SK-N-SH (cell line): ENCODE results near the gene ESPL1. TPM values are rescaled to one million over a fixed set of nuclear protein-coding genes. Genes with fewer than 3 reads are reported as not detected.
"Not testable (repeated sequence)": the region's sequence is repeated elsewhere in the genome, so short reads cannot be mapped to it uniquely, and the experiment has no call there.

ENCODE experiments used
- CTCF ChIA-PET: fragments of 300-600, 350-600 bp; formaldehyde crosslinking; extraction: SDS; loops from one replicate; lab custom pipeline; 2021; lab: Yijun Ruan, JAX
- POLR2A ChIA-PET: fragments of 350-600 bp; sonication (Branson Sonifier 250); formaldehyde crosslinking; extraction: SDS; loops from one replicate; lab custom pipeline; 2020; ENCODE audit warnings: antibody characterized with exemption, inconsistent platforms; lab: Yijun Ruan, JAX
- DNase-seq: peaks from one replicate; pipeline ENCODE4 v3.0.0; 2012
- H2AFZ ChIP-seq: fragments of 200-600 bp; sonication (generic); 2 replicates; pipeline ENCODE4 v1.8.1; 2016; ENCODE audit warnings: antibody characterized with exemption, mild to moderate bottlenecking, low read depth
- H3F3A ChIP-seq: fragments of 200-600 bp; sonication (generic); replicated peaks from 2 replicates; pipeline ENCODE3; 2016; ENCODE audit warnings: antibody characterized with exemption, mild to moderate bottlenecking; ENCODE audit not compliant: insufficient read depth
- H3K27ac ChIP-seq, 2 experiments: fragments of 200-500 bp in 1 of 2; fragments of 200-600 bp in 1 of 2; sonication (Bioruptor generic) in 1 of 2; sonication (generic), shearing (Covaris generic) in 1 of 2; 2 replicates each; pipeline versions ENCODE4 v1.5.1 to v1.6.1; 2014 to 2016; ENCODE audit warnings: low read depth in 2 of 2, inconsistent platforms in 1 of 2, low read length in 1 of 2, mild to moderate bottlenecking in 1 of 2, mixed read lengths in 1 of 2
- H3K27me3 ChIP-seq: fragments of 200-600 bp; sonication (generic), shearing (Covaris generic); 2 replicates; pipeline ENCODE4 v1.6.1; 2016; ENCODE audit warnings: mixed run types; ENCODE audit not compliant: insufficient read depth
- H3K36me3 ChIP-seq, 2 experiments: fragments of 200-500 bp in 1 of 2; fragments of 200-600 bp in 1 of 2; sonication (Bioruptor generic) in 1 of 2; sonication (generic) in 1 of 2; replicated peaks in 1 of 2; 2 replicates each; pipeline versions ENCODE3 to v1.5.1; 2014 to 2016; ENCODE audit warnings: low read length in 1 of 2, mild to moderate bottlenecking in 1 of 2; ENCODE audit not compliant: insufficient read depth in 2 of 2, control insufficient read depth in 1 of 2
- H3K4me1 ChIP-seq, 2 experiments: fragments of 200-500 bp in 1 of 2; fragments of 200-600 bp in 1 of 2; sonication (Bioruptor generic) in 1 of 2; sonication (generic), shearing (Covaris generic) in 1 of 2; 2 replicates each; pipeline versions ENCODE4 v1.5.1 to v1.6.1; 2014 to 2016; ENCODE audit warnings: low read depth in 1 of 2, low read length in 1 of 2, mixed run types in 1 of 2; ENCODE audit not compliant: insufficient read depth in 2 of 2, control insufficient read depth in 1 of 2
- H3K4me2 ChIP-seq: fragments of 200-600 bp; sonication (generic), shearing (Covaris generic); 2 replicates; pipeline ENCODE4 v1.6.1; 2017; ENCODE audit warnings: mixed run types
- H3K4me3 ChIP-seq, 2 experiments: fragments of 200-500 bp in 1 of 2; fragments of 200-600 bp in 1 of 2; sonication (Bioruptor generic) in 1 of 2; sonication (generic), shearing (Covaris generic) in 1 of 2; 2 replicates each; pipeline versions ENCODE4 v1.5.1 to v1.8.1; 2014 to 2016; ENCODE audit warnings: low read depth in 2 of 2, inconsistent platforms in 1 of 2, low read length in 1 of 2, mild to moderate bottlenecking in 1 of 2, mixed read lengths in 1 of 2, moderate library complexity in 1 of 2
- H3K79me2 ChIP-seq: fragments of 200-600 bp; sonication (generic); 2 replicates; pipeline ENCODE4 v1.8.1; 2017; ENCODE audit warnings: mild to moderate bottlenecking; ENCODE audit not compliant: insufficient read depth
- H3K9ac ChIP-seq: fragments of 200-600 bp; sonication (generic); 2 replicates; pipeline ENCODE4 v1.6.1; 2017; ENCODE audit warnings: mixed run types
- H3K9me2 ChIP-seq: fragments of 200-600 bp; sonication (generic); 2 replicates; pipeline ENCODE4 v1.6.1; 2017; ENCODE audit warnings: mixed run types
- H3K9me3 ChIP-seq: fragments of 200-600 bp; sonication (generic); 2 replicates; pipeline ENCODE4 v1.6.1; 2017; ENCODE audit warnings: mixed run types, mild to moderate bottlenecking, moderate library complexity
- H4K20me1 ChIP-seq: fragments of 200-600 bp; sonication (generic); 2 replicates; pipeline ENCODE4 v1.6.1; 2017; ENCODE audit warnings: mild to moderate bottlenecking, mixed run types; ENCODE audit not compliant: insufficient read depth
- CHD2 ChIP-seq: fragments of 150-350 bp; IDR thresholded peaks from 2 replicates; pipeline ENCODE4 v1.6.1; 2018; ENCODE audit warnings: low read length; ENCODE audit not compliant: partially characterized antibody
- ELF1 ChIP-seq: IDR thresholded peaks from 2 replicates; pipeline ENCODE4 v1.4.0; 2012
- EP300 ChIP-seq, 2 experiments: IDR thresholded peaks; 2 replicates each; pipeline versions ENCODE4 v1.4.0 to v1.6.1; 2012; ENCODE audit warnings: borderline replicate concordance in 1 of 2, low read depth in 1 of 2, low read length in 1 of 2
- FOSL2 ChIP-seq: IDR thresholded peaks from 2 replicates; pipeline ENCODE4 v1.4.0; 2012; ENCODE audit warnings: low read depth, mild to moderate bottlenecking, moderate library complexity, borderline replicate concordance
- FOXM1 ChIP-seq: IDR thresholded peaks from 2 replicates; pipeline ENCODE4 v1.4.0; 2012; ENCODE audit warnings: low read depth, mild to moderate bottlenecking
- GATA2 ChIP-seq: sonication (generic); formaldehyde crosslinking; IDR thresholded peaks from 2 replicates; pipeline ENCODE4 v1.5.0; 2020; ENCODE audit warnings: mild to moderate bottlenecking, missing genetic modification reagents
- IRF3 ChIP-seq: fragments of 150-350 bp; IDR thresholded peaks from 2 replicates; pipeline ENCODE4 v1.6.1; 2016; ENCODE audit warnings: mild to moderate bottlenecking, low read depth, low read length
- JUND ChIP-seq: IDR thresholded peaks from 2 replicates; pipeline ENCODE4 v1.4.0; 2012
- MEF2A ChIP-seq: IDR thresholded peaks from 2 replicates; pipeline ENCODE4 v1.4.0; 2012; ENCODE audit warnings: low read depth, borderline replicate concordance
- MXI1 ChIP-seq: IDR thresholded peaks from 2 replicates; pipeline ENCODE4 v1.6.1; 2012; ENCODE audit warnings: mild to moderate bottlenecking, low read depth, low read length, improper control_type of control experiment
- NFIC ChIP-seq: IDR thresholded peaks from 2 replicates; pipeline ENCODE4 v1.4.0; 2012; ENCODE audit warnings: borderline replicate concordance
- PBX3 ChIP-seq: IDR thresholded peaks from 2 replicates; pipeline ENCODE4; 2012
- RCOR1 ChIP-seq: fragments of 150-350 bp; IDR thresholded peaks from 2 replicates; pipeline ENCODE4 v1.6.1; 2017; ENCODE audit warnings: antibody characterized with exemption, low read length
- RFX5 ChIP-seq: IDR thresholded peaks from 2 replicates; pipeline ENCODE4 v1.6.1; 2012; ENCODE audit warnings: mild to moderate bottlenecking, improper control_type of control experiment, low read length
- TAF1 ChIP-seq: IDR thresholded peaks from 2 replicates; pipeline ENCODE4 v1.6.1; 2012; ENCODE audit warnings: low read depth, mild to moderate bottlenecking, low read length, moderate library complexity, borderline replicate concordance
- TCF12 ChIP-seq: IDR thresholded peaks from 2 replicates; pipeline ENCODE4 v1.4.0; 2012
- WGBS: methylation state at CpG from one replicate; pipeline ENCODE4 v1.1.6; 2017; ENCODE audit warnings: low lambda C conversion rate; 5-methylcytosine and 5-hydroxymethylcytosine counted together
- polyA plus RNA-seq, 3 experiments: library from polyadenylated mRNA; depleted of rRNA; stranded (reverse); fragments of >200 nt; gene quantifications; 2 replicates each; pipeline ENCODE4 v1.2.3, GENCODE V29; 2012
- TF ChIP-seq, protein P1 (sequence below): IDR thresholded peaks from 2 replicates; pipeline ENCODE4 v1.4.0; 2012; ENCODE audit warnings: low read depth, borderline replicate concordance
- TF ChIP-seq, protein P2 (sequence below): fragments of 150-350 bp; IDR thresholded peaks from 2 replicates; pipeline ENCODE4 v1.6.1; 2017; ENCODE audit warnings: antibody characterized with exemption, low read length, low read depth, borderline replicate concordance

ESPL1 gene
- polyA plus RNA-seq, 1 of the 3 experiments (the other 2 are of a cell fraction) = 8.6 TPM

GRCh38 chr12:53295891-53296219, 27.8 kb downstream of the ESPL1 start:
- no peaks in the 10 kb centered on the region for H3K9me3 ChIP-seq
- no peak for DNase-seq
- peak overlapping the region; percentile 85 to 88 for H3K27ac ChIP-seq
- peak overlapping the region; percentile 82 for H3K4me2 ChIP-seq
- peaks cover 39% of the 10 kb centered on the region for H3F3A ChIP-seq
- ChIA-PET POLR2A (interaction anchor here (0.5 to 1.4 kb wide), 9 partner anchors 13 to 115 kb away, joined by 3 to 15 read pairs (median 4); partner anchors contain the start of genes AAAS, CSAD and ZNF740), CTCF (interaction anchor here (0.5 to 19.2 kb wide), 6 partner anchors 9 to 98 kb away, joined by 3 to 363 read pairs (median 8); partner anchors contain the start of genes AAAS and ESPL1)
- H3K36me3 ChIP-seq = peaks cover 8 to 19% of the 10 kb centered on the region in 2 experiments
- H2AFZ ChIP-seq = 0 out of 2 replicates have a peak overlapping the region, but pooled peaks have one; percentile 73
- H3K9ac ChIP-seq = peak overlapping the region; percentile 93
- H3K4me3 ChIP-seq = peak overlapping the region; percentile 83 to 91
- TF ChIP-seq, protein P1, sequence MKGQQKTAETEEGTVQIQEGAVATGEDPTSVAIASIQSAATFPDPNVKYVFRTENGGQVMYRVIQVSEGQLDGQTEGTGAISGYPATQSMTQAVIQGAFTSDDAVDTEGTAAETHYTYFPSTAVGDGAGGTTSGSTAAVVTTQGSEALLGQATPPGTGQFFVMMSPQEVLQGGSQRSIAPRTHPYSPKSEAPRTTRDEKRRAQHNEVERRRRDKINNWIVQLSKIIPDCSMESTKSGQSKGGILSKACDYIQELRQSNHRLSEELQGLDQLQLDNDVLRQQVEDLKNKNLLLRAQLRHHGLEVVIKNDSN = no peak
- TF ChIP-seq RFX5 (no peak), JUND (no peak), NFIC (no peak), MEF2A (no peak), IRF3 (no peak), CHD2 (no peak), TAF1 (no peak), FOSL2 (no peak), RCOR1 (no peak), GATA2 (CRISPR knock-in tag) (no peak), EP300 (IDR thresholded peaks at IDR 0.05; ENCODE audit: borderline replicate concordance in 1 of 2, low read depth in 1 of 2, low read length in 1 of 2) (no peak), PBX3 (no peak), TCF12 (no peak), FOXM1 (no peak), ELF1 (no peak), MXI1 (no peak)
- TF ChIP-seq, protein P2, sequence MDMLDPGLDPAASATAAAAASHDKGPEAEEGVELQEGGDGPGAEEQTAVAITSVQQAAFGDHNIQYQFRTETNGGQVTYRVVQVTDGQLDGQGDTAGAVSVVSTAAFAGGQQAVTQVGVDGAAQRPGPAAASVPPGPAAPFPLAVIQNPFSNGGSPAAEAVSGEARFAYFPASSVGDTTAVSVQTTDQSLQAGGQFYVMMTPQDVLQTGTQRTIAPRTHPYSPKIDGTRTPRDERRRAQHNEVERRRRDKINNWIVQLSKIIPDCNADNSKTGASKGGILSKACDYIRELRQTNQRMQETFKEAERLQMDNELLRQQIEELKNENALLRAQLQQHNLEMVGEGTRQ = no peak
- H3K9me2 ChIP-seq = no peaks in the 10 kb centered on the region
- WGBS = under 1% methylated on average over 12 of the region's 12 CpGs
- H3K4me1 ChIP-seq = peaks cover 11 to 12% of the 10 kb centered on the region in 2 experiments
- peaks cover 43% of the 10 kb centered on the region for H3K79me2 ChIP-seq
- H4K20me1 ChIP-seq = no peaks in the 10 kb centered on the region
- no peaks in the 10 kb centered on the region for H3K27me3 ChIP-seq

GRCh38 chr12:53297106-53297505, 29.0 kb downstream of the ESPL1 start:
- not testable (repeated sequence) for H4K20me1 ChIP-seq, H3K9me3 ChIP-seq, H2AFZ ChIP-seq, DNase-seq, H3K27me3 ChIP-seq, H3K9me2 ChIP-seq
- Histone ChIP-seq H3K4me3 (peak overlapping the region in 1 of 2 experiments; percentile 19; a peak in 1 of 4 replicates), H3F3A (peaks cover 37% of the 10 kb centered on the region), H3K36me3 (peaks cover 11 to 25% of the 10 kb centered on the region in 2 experiments), H3K79me2 (peaks cover 55% of the 10 kb centered on the region), H3K27ac (peak overlapping the region in 1 of 2 experiments; percentile 88; a peak in 2 of 4 replicates), H3K4me1 (peaks cover 11 to 17% of the 10 kb centered on the region in 2 experiments), H3K9ac (0 out of 2 replicates have a peak overlapping the region, but pooled peaks have one; percentile 93), H3K4me2 (0 out of 2 replicates have a peak overlapping the region, but pooled peaks have one; percentile 82)
- WGBS = 95% methylated on average over 10 of the region's 10 CpGs
- CTCF ChIA-PET = interaction anchor here (0.8 to 19.2 kb wide), 7 partner anchors 8 to 250 kb away, joined by 3 to 363 read pairs (median 7); partner anchors contain the start of gene AAAS
- POLR2A ChIA-PET = interaction anchor here (1.5 to 2.8 kb wide), 2 partner anchors 11 to 24 kb away, joined by 3 to 19 read pairs; partner anchors contain the start of gene AAAS
